Activated CD8-positive, alpha-beta memory T cell treated with anti-CD3 and anti-CD28 coated beads, Interleukin-2, amount 50 U/mL, for 48 hours (primary cell): ENCODE data around the gene DUSP16.
A peak's percentile ranks its signal among the peaks of the same experiment; 100 is the strongest.
"Not testable (repeated sequence)": the region's sequence is repeated elsewhere in the genome, so short reads cannot be mapped to it uniquely, and the experiment has no call there.

ENCODE experiments used
- DNase-seq: peaks from one replicate; pipeline ENCODE4 v3.0.0-alpha.2; 2020

Gene DUSP16

GRCh38 chr12:12562585-12563261 lies at the start of gene DUSP16:
TSS of gene DUSP16 (minus strand) at chr12:12562863. CDS start at chr12:12521098, 41,765 bp downstream.
- peak; percentile 85 for DNase-seq

- DNase-seq: no peak
Measured at GRCh38 chr12:12612358-12612757, 49.7 kb upstream of the DUSP16 start.

DNA sequence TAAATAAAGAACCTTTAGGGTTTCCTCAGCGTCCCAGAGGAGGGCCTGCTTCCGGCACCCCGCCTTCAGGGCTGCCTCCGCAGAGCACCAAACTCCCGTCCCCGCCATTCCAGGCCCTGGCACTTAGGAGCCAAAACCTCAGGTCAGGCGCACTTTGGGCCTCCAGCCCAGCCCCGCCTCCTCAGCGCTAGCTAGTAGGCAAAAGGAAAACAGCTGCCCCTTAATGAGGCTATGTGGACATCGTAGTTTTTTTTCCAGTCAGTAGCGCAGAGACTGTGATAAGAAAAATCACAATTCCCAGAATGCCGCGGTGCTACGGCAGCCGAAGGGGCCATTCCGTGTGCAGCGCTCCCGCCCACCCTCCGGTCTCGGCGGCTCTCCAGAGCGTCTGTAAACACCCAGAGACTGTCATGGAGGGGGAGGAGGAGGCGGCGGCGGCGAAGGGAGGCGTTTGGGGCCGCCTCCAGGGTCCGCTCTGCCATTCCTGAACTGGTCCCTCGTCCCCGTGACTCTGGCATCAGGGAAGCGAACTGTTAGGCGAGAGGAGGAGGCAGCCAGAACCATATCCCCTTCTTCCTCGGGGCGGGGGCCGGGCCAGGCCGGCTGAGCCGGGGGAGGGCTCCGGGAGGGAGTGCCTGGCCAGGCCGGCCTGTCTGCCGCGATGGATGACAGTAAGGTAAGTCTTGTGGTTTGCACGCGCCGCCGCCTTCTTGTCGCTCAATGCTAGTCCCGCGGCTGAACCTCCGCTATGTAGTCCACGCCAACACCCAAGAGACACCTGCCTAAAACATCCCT lies 49.0 kb upstream of the DUSP16 start, which contains the start of gene CREBL2:
CREBL2 (plus strand) TSS at position 365 of the 795 bp plus-strand sequence; CDS start at position 662, 297 bp downstream.
- peak; percentile 88 for DNase-seq

DNA sequence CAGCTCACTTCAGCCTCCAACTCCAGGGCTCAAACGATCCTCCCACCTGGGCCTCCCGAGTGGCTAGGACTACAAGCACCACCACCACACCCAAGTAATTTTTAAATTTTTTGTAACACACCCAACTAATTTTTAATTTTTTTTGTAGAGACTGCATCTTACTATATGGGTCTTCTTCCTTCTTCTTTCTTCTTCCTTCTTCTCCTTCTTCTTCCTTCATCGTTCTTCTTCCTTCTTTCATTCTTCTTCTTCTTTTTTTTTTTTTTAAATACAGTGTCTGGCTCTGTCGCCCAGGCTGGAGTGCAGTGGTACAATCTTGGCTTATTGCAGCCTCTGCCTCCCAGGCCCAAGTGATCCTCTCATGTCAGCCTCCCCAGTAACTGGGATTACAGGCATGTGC lies 48.0 kb upstream of the DUSP16 start:
- DNase-seq: no peak

DNA sequence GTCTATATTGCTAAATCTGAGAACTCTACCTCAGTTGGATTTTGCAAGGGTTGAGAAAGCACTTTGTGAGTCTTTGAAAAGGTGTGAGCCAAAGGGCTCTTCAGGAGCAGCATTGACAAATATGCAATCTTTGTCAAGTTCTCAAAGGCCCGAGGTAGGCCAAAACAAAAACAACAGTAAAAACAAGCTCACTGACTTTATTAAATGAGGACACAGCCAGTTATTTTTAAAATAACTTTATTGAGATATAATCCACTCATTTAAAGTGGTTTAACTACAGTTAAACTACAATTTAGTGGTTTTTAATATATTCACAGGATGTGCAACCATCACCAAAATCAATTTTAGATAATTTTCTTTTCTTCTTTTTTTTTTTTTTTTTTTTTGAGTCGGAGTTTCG lies 47.0 kb upstream of the DUSP16 start:
- no peak for DNase-seq

DNA sequence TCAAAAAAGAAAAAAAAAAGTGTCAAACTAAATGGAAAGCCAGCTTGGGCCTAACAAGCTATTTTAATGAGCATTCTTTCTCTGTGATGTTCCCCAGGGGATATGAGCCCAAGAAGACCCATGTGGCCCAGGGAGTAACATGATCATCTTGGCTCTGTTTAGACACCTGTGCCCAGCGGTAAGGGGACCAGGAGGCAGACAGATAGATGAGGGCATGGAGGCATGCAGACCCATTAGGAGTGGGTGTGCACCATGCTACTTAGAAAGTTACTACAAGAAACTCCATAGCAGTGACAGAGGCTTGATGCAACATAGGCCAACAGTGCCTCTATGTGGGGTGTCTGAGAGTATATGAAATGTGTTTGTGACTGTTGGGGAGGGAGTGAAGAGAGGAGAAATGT lies 45.9 kb upstream of the DUSP16 start:
- no peak for DNase-seq

GRCh38 chr12:12606781-12607589 lies 44.3 kb upstream of the DUSP16 start:
- DNase-seq: no peak

- DNase-seq: no peak
Measured at GRCh38 chr12:12604740-12605139, 42.1 kb upstream of the DUSP16 start.

DNA sequence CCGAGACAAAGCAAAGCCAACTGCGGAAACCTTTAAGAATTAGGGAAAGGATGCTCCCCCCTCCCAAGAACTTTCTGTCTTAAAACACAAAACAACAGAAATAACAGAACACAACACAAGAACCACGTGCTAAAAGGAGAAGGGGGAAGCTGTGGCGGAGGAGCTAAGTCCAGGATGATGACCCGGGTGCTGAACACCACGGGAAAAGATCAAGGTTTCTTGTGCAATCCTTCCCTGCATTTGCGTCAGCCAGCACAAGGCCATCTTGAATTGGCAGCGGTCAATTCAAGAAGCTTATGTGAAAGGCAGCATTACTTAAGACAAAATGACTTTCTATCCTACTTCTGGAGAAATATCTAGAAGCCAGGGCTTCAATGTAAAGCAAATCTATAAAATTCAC lies 38.0 kb upstream of the DUSP16 start:
- DNase-seq: no peak

DNA sequence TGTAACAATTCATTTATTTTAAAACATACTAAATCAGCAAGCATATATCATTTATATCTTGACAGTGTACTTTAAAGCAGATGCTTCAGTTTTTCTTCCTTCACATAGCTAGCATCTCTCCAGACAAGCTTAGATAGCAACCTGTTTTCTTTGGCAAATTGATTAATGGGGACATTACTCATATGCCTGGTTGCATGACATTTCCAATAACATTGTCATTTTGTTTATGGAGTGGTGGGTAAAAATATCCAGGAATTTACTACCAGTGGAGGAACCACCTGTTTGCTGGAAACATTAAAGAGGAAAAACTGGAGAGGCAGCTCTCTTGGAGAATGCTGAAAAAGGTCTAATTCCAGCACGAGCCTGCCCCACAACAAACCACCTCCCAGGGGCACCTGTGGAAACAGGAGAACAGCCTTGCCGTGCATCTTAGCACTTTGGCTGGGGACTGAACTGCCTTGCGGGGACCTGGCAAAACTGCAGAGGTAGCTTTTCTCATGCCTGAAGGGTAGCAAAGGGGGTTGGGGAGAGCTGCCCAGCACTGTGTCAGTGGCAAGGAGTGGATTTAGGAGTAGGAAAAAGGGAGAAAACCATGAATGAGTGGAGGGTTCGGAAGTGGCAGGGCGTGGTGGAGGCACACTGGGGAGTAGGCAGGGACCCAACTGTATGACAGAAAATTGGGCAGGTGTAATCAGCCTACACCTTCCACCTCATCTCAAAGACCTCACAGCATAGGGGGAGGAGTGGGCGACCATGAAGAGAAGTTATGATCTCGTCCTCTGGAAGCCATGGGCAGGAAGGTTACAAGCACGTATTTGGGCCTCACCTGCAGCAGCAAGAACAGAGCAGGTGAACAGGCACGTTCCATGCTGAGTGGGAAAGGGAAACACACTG lies 37.3 kb upstream of the DUSP16 start:
- DNase-seq: no peak

DNA sequence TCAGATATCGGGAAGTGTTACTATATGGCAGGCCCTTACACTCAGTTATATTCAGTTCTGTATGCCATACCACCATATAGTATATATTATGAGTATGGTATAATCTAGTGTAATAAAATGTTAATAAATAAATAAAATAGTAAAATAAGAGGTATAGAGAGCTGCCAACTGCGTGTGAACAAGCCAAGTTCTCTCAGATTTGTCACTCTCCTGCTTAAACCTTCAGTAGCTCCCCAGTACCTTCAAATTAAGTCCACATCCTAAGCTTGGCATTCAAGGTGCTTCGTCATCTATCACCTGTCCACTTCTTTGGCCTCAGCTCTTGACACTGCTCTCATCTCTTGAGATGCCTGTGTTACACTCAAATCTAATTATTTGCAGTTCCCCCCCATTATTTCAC lies 36.2 kb upstream of the DUSP16 start:
- no peak for DNase-seq

DNA sequence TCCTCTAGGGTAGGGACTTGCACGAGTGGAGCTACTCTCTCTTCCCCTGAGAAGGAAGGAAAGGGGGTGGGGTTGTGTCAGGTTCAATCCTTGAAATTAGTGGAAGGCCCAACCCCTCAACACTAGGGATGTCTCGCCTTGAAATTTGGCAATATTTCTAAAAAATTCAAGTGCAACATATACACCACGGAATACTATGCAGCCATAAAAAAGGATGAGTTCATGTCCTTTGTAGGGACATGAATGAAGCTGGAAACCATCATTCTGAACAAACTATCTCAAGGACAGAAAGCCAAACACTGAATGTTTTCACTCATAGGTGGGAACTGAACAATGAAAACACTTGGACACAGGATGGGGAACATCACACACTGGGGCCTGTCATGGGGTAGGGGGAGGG lies 33.9 kb upstream of the DUSP16 start:
- DNase-seq: not testable (repeated sequence)

DNA sequence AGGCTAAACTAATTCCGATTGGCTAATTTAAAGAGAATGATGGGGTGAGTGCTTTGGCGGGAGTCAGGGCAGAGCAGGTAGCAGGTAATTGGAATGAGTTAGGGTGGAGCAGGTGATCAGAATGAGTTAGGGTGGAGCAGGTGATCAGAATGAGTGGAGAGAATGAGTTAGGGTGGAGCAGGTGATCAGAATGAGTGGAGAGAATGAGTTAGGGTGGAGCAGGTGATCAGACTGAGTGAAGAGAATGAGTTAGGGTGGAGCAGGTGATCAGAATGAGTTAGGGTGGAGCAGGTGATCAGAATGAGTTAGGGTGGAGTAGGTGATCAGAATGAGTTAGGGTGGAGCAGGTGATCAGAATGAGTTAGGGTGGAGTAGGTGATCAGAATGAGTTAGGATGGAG lies 33.3 kb upstream of the DUSP16 start:
- DNase-seq: not testable (repeated sequence)

GRCh38 chr12:12592930-12593329 lies 30.3 kb upstream of the DUSP16 start:
- DNase-seq: no peak

DNA sequence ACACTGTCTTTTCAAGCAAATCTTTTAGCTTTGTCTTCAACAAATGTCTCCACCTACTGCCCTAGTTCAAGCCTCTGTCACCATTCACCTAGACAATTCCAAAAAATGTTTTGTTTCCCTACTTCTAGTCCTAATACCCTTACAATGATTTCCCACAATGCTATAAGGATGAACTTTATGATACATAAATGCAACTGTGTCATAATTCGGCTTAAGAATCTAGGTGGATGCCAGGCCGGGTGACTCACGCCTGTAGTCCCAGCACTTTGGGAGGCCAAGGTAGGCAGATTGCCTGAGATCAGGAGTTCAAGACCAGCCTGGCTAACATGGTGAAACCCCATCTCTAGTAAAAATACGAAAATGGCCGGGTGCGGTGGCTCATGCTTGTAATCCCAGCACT lies 28.3 kb upstream of the DUSP16 start:
- DNase-seq: no peak

GRCh38 chr12:12588436-12588835 lies 25.8 kb upstream of the DUSP16 start:
- not testable (repeated sequence) for DNase-seq

GRCh38 chr12:12587878-12588277 lies 25.2 kb upstream of the DUSP16 start:
- no peak for DNase-seq

DNA sequence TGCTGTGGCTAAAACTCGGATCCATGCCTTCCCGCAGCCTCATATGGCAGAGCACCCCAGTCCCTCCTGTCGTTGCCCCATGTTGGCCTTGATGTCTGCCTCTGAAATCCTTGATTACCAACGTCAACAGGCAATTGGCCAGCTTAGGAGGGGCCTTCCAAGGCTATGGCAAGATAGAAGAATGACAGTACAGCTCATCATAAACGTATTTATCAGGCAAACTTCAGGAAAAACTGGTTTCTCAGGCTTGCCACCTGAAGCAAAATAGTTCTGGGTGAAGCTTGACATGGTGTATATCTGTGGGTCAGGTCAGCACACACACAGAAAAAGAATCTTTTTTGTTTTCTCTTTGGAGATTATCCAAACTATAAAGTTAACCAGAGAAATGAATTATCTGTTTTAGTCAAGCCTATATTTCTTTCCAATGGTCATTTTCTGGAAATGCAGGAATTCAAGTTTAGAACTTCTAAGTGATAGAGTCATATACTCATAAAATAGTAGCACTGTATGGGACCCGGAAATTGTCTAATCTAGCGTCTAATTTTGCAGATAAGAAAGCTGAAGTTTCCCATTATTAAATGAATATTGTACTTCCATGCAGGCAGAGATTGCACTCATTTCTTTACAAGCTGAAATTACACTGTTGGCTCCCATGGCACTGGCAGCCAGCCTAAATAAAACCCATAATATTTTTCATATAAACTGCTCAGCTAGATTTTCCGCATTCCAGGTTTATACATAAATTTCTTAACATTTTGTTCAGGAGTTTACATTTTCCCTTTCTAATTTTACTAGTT lies 24.4 kb upstream of the DUSP16 start:
- no peak for DNase-seq

- DNase-seq: no peak
Measured at GRCh38 chr12:12585115-12585863, 22.6 kb upstream of the DUSP16 start.

GRCh38 chr12:12583510-12584178 lies 21.0 kb upstream of the DUSP16 start:
- no peak for DNase-seq
